HG03521 (cell line): Measurements from ENCODE around the gene ZCCHC10.
"Not testable (repeated sequence)": the region's sequence is repeated elsewhere in the genome, so short reads cannot be mapped to it uniquely, and the experiment has no call there.

ENCODE experiments used
- ATAC-seq: cut with Tn5 transposase; IDR thresholded peaks from one replicate; pipeline ENCODE4 v1.9.1; 2021; ENCODE audit warnings: mild to moderate bottlenecking, moderate library complexity; ENCODE audit not compliant: unreplicated experiment

Gene ZCCHC10

DNA sequence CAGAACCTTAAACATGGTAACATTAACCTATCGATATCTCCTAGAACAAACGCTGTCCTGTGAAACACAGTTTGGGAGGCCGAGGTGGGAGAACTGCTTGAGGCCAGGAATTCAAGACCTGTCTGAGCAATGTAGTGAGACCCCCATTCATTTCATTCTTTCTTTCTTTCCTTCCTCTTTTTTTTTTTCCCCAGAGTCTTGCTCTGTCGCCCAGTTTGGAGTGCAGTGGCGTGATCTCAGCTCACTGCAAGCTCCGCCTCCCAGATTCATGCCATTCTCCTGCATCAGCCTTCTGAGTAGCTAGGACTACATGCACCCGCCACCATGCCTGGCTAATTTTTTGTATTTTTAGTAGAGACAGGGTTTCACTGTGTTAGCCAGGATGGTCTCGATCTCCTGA, 20.2 kb upstream of the ZCCHC10 start:
- not testable (repeated sequence) for ATAC-seq

- ATAC-seq = no peak
These were observed 15.6 kb upstream of the ZCCHC10 start for GRCh38 chr5:133041910-133042309.

DNA sequence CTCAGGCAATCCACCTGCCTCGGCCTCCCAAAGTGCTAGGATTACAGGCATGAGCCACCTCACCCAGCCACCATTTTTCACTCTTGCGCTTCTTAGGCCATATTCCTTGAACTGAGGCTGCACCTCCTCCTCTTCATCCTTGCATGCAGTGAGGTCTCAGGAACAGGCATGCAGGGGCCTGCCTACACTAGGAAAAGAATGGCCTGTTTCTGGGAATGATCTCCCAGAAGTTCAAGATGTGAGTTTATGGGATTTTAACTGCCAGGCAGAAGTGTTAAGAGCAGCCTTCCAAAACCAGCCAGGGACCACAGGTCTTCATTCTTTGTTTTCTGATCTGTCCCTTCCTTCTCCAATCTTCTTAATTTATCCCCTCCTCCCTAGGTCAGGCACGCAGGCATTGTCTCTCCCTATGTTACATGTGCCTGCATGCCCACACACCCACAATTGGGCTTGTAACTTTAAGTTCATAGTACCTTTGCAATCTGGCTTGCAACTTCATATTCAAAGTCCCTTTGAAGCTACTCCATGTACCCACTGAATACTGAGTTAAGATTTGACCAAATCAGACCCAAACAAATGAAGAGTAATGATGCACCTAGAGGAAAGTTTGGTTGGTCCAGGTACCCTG, 14.9 kb upstream of the ZCCHC10 start:
- ATAC-seq = no peak

DNA sequence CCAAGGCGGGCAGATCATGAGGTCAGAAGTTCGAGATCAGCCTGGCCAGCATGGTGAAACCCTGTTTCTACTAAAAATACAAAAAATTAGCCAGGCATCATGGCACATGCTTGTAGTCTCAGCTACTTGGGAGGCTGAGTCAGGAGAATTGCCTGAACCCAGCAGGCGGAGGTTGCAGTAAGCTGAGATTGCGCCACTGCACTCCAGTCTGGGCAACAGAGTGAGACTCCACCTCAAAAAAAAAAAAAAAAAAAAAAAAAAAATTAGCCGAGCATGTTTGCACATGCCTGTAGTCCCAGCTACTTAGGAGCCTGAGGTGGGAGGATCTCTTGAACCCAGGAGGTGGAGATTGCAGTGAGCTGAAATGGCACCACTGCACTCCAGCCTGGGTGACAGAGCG, 10.3 kb upstream of the ZCCHC10 start:
- not testable (repeated sequence) for ATAC-seq

DNA sequence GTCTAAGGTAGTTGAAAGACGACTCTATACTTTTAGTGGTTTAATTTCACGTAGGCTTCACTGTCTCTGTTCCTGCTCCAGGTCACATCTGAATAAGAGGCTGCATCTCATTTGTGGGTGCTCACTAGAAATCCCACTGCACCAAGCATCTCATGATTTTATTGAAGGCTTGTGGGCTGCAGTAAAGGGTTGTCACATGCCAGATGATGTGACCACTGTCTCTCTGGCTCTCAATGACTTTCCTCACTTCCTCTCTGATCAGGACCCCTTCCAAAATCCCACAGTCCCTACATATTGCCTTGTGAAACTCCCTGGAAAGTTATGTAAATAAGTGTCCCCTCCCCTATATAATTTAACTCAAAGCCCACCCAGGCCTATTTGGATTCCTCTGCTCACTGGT, 8.9 kb upstream of the ZCCHC10 start:
- ATAC-seq = no peak

DNA sequence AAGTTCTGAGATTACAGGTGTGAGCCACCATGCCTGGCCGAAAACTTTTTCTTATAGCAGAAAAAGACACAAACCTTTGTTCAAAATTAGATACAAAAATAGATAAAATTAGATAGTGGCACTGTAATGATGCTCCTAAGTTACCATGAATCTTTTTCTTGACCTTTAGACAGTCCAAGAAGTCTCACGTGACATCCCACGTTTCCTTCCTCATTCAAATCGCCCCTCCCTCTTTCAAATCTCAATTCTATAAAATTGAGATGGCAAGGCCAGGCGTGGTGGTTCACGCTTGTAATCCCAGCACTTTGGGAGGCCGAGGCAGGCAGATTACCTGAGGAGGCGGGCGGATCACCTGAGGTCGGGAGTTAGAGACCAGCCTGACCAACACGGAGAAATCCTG, 7.7 kb upstream of the ZCCHC10 start:
- ATAC-seq = no peak

DNA sequence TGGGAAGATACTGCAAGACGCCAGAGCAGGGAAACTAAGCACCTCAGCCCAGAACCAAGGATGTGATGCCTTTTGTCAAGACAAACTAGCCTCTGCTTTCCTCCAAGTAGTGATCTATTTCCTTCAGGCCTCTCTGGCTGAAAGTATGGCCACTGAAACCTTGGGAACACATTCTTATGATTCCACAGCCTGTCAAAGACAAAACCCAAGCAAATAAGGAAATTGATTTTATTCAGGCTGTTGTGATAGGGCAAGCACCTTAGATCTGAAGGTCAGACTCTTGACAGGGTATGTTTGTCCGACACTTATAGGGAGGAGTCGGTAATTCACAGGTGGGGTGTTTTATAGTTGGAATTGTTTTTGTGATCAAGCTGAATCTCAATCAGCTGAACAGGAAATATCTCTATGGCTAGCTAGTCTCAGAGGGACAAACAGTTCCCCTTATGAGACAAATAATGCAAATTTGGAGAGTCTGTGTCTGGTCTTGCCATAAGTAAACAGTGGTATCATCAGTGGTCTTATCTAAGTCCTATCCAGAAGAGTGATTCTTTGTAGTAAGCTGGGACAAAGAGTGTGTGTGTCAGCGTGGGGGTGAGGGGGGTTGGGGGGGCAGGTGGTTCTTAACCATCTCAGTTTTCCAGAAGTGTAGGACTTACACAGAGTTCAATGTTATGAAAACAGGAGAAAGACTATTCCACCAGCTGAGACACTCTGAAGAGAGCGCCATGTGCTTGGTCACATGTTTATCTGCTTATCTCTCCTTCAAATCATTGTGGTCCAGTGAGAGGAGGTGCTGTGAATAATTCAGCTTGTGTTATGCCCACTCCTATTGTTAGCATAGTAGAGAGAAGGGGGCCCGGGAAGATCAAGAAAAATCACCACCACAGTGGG, 6.7 kb upstream of the ZCCHC10 start:
- no peak for ATAC-seq

DNA sequence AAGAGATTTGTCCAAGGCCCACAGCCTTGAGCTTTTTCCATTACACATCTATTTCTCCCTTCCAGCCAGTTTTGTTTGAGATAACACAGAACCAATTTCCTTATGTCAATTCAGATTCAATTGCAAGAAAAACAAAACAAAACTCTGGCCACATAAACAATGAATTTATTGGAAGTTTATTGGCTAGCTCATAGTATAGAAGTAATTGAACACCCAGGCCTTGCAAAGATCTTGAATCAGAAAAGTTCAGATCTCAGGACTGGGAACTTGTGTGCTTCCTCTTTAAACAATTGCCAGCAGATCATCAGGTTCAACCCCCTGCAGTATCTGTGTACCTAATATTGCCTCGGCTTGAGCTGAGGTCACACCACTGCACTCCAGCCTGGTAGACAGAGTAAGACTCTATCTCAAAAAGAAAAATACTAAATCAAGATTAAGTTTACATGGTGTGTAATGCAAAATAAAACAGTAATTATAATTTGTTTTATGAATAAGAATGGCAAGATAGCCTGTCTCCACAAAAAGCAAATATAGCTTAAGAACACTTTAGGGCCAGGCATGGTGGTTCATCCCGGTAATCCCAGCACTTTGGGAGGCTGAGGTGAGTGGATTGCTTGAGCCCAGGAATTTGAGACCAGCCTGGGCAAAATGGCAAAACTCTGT, 4.1 kb upstream of the ZCCHC10 start:
- no peak for ATAC-seq

GRCh38 chr5:133029416-133029815, 3.1 kb upstream of the ZCCHC10 start:
- no peak for ATAC-seq

- ATAC-seq = no peak
These were observed 360 bp upstream of the ZCCHC10 start for GRCh38 chr5:133026664-133027153.

DNA sequence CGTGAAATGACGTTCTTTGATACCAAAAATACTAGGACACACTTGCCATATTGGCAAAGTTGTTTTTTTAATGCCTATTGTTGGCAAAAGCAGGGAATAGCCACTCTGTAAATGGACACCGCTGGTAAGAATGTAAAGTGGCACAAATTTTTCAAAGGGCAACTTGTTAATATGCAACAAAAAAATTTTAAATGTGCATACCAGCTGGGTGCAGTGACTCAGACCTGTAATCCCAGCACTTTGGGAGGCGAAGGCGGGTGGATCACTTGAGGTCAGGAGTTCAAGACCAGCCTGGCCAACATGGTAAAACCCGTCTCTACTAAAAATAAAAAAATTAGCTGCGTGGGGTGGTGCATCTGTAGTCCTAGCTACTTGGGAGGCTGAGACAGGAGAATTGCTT, 6.9 kb downstream of the ZCCHC10 start:
- not testable (repeated sequence) for ATAC-seq

GRCh38 chr5:133017964-133018363, 8.4 kb downstream of the ZCCHC10 start:
- no peak for ATAC-seq

- ATAC-seq = no peak
These were observed 10.9 kb downstream of the ZCCHC10 start for GRCh38 chr5:133015466-133015865.

DNA sequence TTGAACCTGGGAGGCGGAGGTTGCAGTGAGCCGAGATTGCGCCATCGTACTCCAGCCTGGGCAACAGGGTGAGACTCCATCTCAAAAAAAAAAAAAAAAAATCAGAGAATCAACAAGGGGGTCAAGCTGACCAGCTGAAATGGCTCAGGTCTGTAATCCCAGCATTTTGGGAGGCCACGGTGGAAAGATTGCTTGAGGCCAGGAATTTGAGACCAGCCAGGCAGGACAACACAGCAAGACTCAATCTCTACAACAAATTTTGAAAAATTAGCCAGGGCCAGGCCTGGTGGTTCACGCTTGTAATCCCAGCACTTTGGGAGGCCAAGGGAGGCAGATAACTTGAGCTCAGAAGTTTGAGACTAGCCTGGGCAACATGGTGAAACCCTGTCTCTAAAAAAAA, 17.9 kb downstream of the ZCCHC10 start:
- not testable (repeated sequence) for ATAC-seq

GRCh38 chr5:133006653-133007052, 19.7 kb downstream of the ZCCHC10 start:
- ATAC-seq = no peak

DNA sequence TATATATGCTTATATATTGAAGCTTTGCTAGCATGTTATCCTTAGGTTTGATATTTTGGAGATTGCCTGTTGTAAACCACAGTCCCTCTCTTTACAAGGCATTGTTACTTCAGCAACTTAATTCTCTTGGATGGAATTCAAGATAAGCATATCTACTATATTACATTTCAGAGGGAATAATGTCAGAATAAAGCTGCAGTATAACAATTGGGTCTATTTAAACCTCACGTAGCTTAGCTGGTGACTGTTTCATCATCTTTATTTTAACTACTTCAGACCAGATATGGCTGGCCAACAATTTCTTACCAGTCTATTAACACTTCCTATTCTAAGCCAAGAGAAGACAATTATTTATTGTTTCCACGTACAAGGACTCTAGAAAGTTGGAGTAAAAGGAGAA, 27.1 kb downstream of the ZCCHC10 start:
- no peak for ATAC-seq

GRCh38 chr5:132998556-132998955, 27.8 kb downstream of the ZCCHC10 start:
- no peak for ATAC-seq

DNA sequence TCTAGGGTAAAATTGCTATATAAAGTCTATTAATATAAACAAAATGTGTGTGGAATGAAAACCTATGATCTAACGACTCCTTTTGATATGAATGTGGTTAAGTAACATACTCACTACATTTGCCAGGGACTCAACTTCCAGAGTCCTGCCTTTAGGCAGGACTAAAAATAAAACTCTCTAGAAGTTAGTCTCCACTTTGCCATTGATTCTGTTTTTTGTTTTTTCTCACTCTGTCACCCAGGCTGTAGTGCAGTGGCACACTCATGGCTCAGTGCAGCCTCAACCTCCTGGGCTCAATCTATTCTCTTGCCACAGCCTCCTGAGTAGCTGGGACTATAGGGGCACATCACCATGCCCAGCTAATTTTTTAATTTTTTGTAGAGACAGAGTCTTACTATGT, 30.0 kb downstream of the ZCCHC10 start:
- no peak for ATAC-seq

GRCh38 chr5:132987531-132988408, 38.6 kb downstream of the ZCCHC10 start:
- ATAC-seq = no peak

DNA sequence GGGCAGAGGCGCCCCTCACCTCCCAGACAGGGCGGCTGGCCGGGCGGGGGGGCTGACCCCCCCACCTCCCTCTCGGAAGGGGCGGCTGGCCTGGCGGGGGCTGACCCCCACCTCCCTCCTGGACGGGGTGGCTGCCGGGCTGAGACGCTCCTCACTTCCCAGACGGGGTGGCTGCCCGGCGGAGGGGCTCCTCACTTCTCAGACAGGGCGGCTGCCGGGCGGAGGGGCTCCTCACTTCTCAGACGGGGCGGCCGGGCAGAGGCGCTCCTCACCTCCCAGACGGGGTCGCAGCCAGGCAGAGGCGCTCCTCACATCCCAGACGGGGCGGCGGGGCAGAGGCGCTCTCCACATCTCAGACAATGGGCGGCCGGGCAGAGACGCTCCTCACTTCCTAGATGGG, 43.4 kb downstream of the ZCCHC10 start:
- ATAC-seq = not testable (repeated sequence)

DNA sequence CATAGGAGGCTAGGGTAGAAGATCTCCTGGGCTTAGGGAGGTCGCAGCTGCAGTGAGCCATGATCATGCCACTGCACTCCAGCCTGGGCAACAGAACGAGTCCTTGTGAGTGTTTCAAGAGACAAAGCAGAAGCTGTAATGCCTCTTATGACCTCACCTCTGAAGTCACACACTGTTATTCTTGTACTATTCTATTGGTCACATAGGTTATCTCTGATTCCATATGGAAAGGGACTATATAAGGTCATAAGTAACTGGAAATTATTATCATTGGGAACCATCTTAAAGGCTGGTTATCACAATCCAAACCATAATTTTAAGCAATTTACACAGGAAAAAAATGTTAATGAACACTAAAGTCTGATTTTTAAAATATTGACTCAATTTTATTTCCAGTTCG, 45.1 kb downstream of the ZCCHC10 start:
- ATAC-seq = no peak
